Measurements from ENCODE around the gene FHIT. TPM values are rescaled to one million over a fixed set of nuclear protein-coding genes. Genes with fewer than 3 reads are reported as not detected.

FHIT gene
- polyA plus RNA-seq, 1 of the 3 experiments (the other 2 are of a cell fraction): 0.41 TPM

DNA sequence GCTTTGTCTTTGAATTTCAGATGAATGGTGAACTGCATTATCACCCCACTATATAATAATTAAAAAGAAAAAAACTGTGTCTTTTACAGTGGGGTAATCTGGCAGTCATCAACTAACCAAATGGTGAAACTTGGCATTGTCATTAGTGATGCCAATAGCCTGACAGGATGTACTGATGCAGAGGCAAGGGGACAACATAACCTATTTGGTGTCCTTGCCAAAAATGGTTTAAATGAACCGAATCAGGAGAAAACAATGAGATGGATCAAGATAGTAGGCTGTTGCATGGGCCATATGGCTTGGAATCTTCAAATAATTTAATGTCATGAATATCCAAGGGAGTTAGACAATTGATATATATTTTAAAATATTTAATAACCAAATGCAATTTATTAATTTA, 738.7 kb downstream of the FHIT start:
- TF ChIP-seq, protein P1, sequence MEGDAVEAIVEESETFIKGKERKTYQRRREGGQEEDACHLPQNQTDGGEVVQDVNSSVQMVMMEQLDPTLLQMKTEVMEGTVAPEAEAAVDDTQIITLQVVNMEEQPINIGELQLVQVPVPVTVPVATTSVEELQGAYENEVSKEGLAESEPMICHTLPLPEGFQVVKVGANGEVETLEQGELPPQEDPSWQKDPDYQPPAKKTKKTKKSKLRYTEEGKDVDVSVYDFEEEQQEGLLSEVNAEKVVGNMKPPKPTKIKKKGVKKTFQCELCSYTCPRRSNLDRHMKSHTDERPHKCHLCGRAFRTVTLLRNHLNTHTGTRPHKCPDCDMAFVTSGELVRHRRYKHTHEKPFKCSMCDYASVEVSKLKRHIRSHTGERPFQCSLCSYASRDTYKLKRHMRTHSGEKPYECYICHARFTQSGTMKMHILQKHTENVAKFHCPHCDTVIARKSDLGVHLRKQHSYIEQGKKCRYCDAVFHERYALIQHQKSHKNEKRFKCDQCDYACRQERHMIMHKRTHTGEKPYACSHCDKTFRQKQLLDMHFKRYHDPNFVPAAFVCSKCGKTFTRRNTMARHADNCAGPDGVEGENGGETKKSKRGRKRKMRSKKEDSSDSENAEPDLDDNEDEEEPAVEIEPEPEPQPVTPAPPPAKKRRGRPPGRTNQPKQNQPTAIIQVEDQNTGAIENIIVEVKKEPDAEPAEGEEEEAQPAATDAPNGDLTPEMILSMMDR (IDR thresholded peaks at IDR 0.05): no peak
- no peak for TF ChIP-seq PBX3 (IDR thresholded peaks at IDR 0.05)
- TF ChIP-seq, protein P2, sequence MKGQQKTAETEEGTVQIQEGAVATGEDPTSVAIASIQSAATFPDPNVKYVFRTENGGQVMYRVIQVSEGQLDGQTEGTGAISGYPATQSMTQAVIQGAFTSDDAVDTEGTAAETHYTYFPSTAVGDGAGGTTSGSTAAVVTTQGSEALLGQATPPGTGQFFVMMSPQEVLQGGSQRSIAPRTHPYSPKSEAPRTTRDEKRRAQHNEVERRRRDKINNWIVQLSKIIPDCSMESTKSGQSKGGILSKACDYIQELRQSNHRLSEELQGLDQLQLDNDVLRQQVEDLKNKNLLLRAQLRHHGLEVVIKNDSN (IDR thresholded peaks at IDR 0.05; ENCODE audit: borderline replicate concordance, low read depth): no peak
- TF ChIP-seq POLR2AphosphoS5 (IDR thresholded peaks at IDR 0.05; ENCODE audit: low read depth, low read length): no peak
- TF ChIP-seq IRF3 (IDR thresholded peaks at IDR 0.05; ENCODE audit: low read depth, low read length): no peak
- no peak for TF ChIP-seq EZH2phosphoT487 (IDR thresholded peaks at IDR 0.05; ENCODE audit: borderline replicate concordance, low read depth)
- TF ChIP-seq YY1 (IDR thresholded peaks at IDR 0.05; ENCODE audit: low read depth): no peak
- TF ChIP-seq, protein P3, sequence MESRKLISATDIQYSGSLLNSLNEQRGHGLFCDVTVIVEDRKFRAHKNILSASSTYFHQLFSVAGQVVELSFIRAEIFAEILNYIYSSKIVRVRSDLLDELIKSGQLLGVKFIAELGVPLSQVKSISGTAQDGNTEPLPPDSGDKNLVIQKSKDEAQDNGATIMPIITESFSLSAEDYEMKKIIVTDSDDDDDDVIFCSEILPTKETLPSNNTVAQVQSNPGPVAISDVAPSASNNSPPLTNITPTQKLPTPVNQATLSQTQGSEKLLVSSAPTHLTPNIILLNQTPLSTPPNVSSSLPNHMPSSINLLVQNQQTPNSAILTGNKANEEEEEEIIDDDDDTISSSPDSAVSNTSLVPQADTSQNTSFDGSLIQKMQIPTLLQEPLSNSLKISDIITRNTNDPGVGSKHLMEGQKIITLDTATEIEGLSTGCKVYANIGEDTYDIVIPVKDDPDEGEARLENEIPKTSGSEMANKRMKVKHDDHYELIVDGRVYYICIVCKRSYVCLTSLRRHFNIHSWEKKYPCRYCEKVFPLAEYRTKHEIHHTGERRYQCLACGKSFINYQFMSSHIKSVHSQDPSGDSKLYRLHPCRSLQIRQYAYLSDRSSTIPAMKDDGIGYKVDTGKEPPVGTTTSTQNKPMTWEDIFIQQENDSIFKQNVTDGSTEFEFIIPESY (IDR thresholded peaks at IDR 0.05; ENCODE audit: borderline replicate concordance, low read depth): no peak
- no peak for TF ChIP-seq EP300 (IDR thresholded peaks at IDR 0.05; ENCODE audit: borderline replicate concordance in 1 of 2, low read depth in 1 of 2, low read length in 1 of 2)
- TF ChIP-seq FOXJ3 (CRISPR knock-in tag; IDR thresholded peaks at IDR 0.05): no peak
- no peak for TF ChIP-seq SMC3 (IDR thresholded peaks at IDR 0.05; ENCODE audit: low read depth, low read length)
- no peak for TF ChIP-seq FOSL2 (IDR thresholded peaks at IDR 0.05; ENCODE audit: borderline replicate concordance, low read depth)
- TF ChIP-seq TEAD4 (IDR thresholded peaks at IDR 0.05; ENCODE audit: borderline replicate concordance, insufficient read depth): no peak
- TF ChIP-seq SIN3A (IDR thresholded peaks at IDR 0.05; ENCODE audit: borderline replicate concordance, low read depth, low read length): no peak
- no peak for TF ChIP-seq MEF2A (IDR thresholded peaks at IDR 0.05; ENCODE audit: borderline replicate concordance, low read depth)
- no peak overlapping the region for H2AFZ ChIP-seq (ENCODE audit: low read depth)
- no peaks in the 10 kb centered on the region for H3K36me3 ChIP-seq (replicated peaks in 1 of 2; ENCODE audit: control insufficient read depth in 1 of 2, insufficient read depth in 2 of 2, low read length in 1 of 2)
- H4K20me1 ChIP-seq (ENCODE audit: insufficient read depth): no peaks in the 10 kb centered on the region
- no peaks in the 10 kb centered on the region for H3K79me2 ChIP-seq (ENCODE audit: insufficient read depth)
- H3K4me2 ChIP-seq: no peak overlapping the region
- no peak overlapping the region for H3K4me3 ChIP-seq (ENCODE audit: low read depth in 2 of 2, low read length in 1 of 2)
- no peaks in the 10 kb centered on the region for H3K9me3 ChIP-seq
- ChIA-PET CTCF (interaction anchor here (0.6 kb wide), 1 partner anchor 681 kb away, joined by 3 read pairs; no protein-coding TSS in a partner anchor), POLR2A (no interaction called here)
- no peaks in the 10 kb centered on the region for H3K9me2 ChIP-seq
- H3K9ac ChIP-seq: no peak overlapping the region
- H3F3A ChIP-seq (replicated peaks; ENCODE audit: insufficient read depth): no peaks in the 10 kb centered on the region
- no peak for DNase-seq
- WGBS (ENCODE audit: low lambda C conversion rate): 17% methylated on average over 1 of the region's 1 CpG
- H3K27ac ChIP-seq (ENCODE audit: low read depth in 2 of 2, low read length in 1 of 2): no peak overlapping the region
- H3K27me3 ChIP-seq (ENCODE audit: insufficient read depth): no peaks in the 10 kb centered on the region
- H3K4me1 ChIP-seq (ENCODE audit: control insufficient read depth in 1 of 2, insufficient read depth in 2 of 2, low read depth in 1 of 2, low read length in 1 of 2): peaks cover 0 to 5% of the 10 kb centered on the region in 2 experiments; a peak in 1 of 4 replicates
